CD4-positive, alpha-beta T cell treated with Interleukin-12 subunit alpha and Interleukin-12 subunit beta, for 1 hour (primary cell): ENCODE results near the gene ZNF318.
"Not testable (repeated sequence)": the region's sequence is repeated elsewhere in the genome, so short reads cannot be mapped to it uniquely, and the experiment has no call there.

Experiments
- DNase-seq: peaks from one replicate; pipeline ENCODE4 v3.0.0-alpha.2; 2020

The ZNF318 gene

GRCh38 chr6:43386492-43386891, 17.0 kb upstream of the ZNF318 start:
- DNase-seq, result peak; percentile 51

GRCh38 chr6:43383021-43383667, 13.7 kb upstream of the ZNF318 start:
- DNase-seq, result no peak

GRCh38 chr6:43380858-43381257, 11.4 kb upstream of the ZNF318 start:
- DNase-seq, result not testable (repeated sequence)

- DNase-seq, result no peak
Observed at GRCh38 chr6:43378631-43379030, 9.2 kb upstream of the ZNF318 start.

- no peak for DNase-seq
Observed at GRCh38 chr6:43377710-43378229, 8.3 kb upstream of the ZNF318 start.

- DNase-seq, result no peak
Observed at GRCh38 chr6:43376551-43376981, 7.1 kb upstream of the ZNF318 start.

- no peak for DNase-seq
Observed at GRCh38 chr6:43375693-43376092, 6.2 kb upstream of the ZNF318 start.

- DNase-seq, result no peak
Observed at GRCh38 chr6:43373252-43373875, 3.9 kb upstream of the ZNF318 start.

- not testable (repeated sequence) for DNase-seq
Observed at GRCh38 chr6:43370003-43370580, 645 bp upstream of the ZNF318 start.

- no peak for DNase-seq
Observed at GRCh38 chr6:43368259-43369160, 937 bp downstream of the ZNF318 start.

- DNase-seq, result no peak
Observed at GRCh38 chr6:43367245-43367984, 2.0 kb downstream of the ZNF318 start.

- DNase-seq, result no peak
Observed at GRCh38 chr6:43361269-43361668, 8.2 kb downstream of the ZNF318 start.

- DNase-seq, result no peak
Observed at GRCh38 chr6:43359831-43360230, 9.6 kb downstream of the ZNF318 start.

GRCh38 chr6:43359381-43359780, 10.1 kb downstream of the ZNF318 start:
- DNase-seq, result no peak

GRCh38 chr6:43355862-43356590, 13.4 kb downstream of the ZNF318 start:
- DNase-seq, result peak; percentile 21

GRCh38 chr6:43351951-43352350, 17.5 kb downstream of the ZNF318 start:
- not testable (repeated sequence) for DNase-seq

GRCh38 chr6:43347444-43347843, 22.0 kb downstream of the ZNF318 start:
- no peak for DNase-seq

GRCh38 chr6:43347021-43347420, 22.4 kb downstream of the ZNF318 start:
- DNase-seq, result no peak

GRCh38 chr6:43346243-43346642, 23.2 kb downstream of the ZNF318 start:
- DNase-seq, result not testable (repeated sequence)

GRCh38 chr6:43339168-43339567, 30.3 kb downstream of the ZNF318 start:
- no peak for DNase-seq

GRCh38 chr6:43338243-43338642, 31.2 kb downstream of the ZNF318 start:
- no peak for DNase-seq

GRCh38 chr6:43336382-43336781, 33.1 kb downstream of the ZNF318 start:
- no peak for DNase-seq
